Astrocyte of the cerebellum (primary cell): Measurements from ENCODE around the gene CGN.

Experiments used
- DNase-seq: peaks from one replicate; pipeline ENCODE4 v3.0.0-alpha.2; 2011; ENCODE audit warnings: low read depth
- H3K4me3 ChIP-seq: 2 replicates; pipeline ENCODE4 v1.5.1; 2011; ENCODE audit warnings: mild to moderate bottlenecking, low read depth, low read length, moderate library complexity
- in situ Hi-C: cut with HindIII; loops from 2 replicates; pipeline ENCODE4 v1.10.0; 2017; ENCODE audit warnings: low sequenced_read_pairs
- TF ChIP-seq, protein P1 (sequence below): IDR thresholded peaks from 2 replicates; pipeline ENCODE4 v1.5.1; 2012; ENCODE audit warnings: low read length, low read depth, moderate library complexity, mild to moderate bottlenecking; ENCODE audit errors: missing control alignments

Gene CGN

GRCh38 chr1:151533870-151534269, 22.7 kb downstream of the CGN start:
- H3K4me3 ChIP-seq: no peak overlapping the region
- DNase-seq: no peak
- TF ChIP-seq, protein P1, sequence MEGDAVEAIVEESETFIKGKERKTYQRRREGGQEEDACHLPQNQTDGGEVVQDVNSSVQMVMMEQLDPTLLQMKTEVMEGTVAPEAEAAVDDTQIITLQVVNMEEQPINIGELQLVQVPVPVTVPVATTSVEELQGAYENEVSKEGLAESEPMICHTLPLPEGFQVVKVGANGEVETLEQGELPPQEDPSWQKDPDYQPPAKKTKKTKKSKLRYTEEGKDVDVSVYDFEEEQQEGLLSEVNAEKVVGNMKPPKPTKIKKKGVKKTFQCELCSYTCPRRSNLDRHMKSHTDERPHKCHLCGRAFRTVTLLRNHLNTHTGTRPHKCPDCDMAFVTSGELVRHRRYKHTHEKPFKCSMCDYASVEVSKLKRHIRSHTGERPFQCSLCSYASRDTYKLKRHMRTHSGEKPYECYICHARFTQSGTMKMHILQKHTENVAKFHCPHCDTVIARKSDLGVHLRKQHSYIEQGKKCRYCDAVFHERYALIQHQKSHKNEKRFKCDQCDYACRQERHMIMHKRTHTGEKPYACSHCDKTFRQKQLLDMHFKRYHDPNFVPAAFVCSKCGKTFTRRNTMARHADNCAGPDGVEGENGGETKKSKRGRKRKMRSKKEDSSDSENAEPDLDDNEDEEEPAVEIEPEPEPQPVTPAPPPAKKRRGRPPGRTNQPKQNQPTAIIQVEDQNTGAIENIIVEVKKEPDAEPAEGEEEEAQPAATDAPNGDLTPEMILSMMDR: no peak
- in situ Hi-C loops: no loop called here

DNA sequence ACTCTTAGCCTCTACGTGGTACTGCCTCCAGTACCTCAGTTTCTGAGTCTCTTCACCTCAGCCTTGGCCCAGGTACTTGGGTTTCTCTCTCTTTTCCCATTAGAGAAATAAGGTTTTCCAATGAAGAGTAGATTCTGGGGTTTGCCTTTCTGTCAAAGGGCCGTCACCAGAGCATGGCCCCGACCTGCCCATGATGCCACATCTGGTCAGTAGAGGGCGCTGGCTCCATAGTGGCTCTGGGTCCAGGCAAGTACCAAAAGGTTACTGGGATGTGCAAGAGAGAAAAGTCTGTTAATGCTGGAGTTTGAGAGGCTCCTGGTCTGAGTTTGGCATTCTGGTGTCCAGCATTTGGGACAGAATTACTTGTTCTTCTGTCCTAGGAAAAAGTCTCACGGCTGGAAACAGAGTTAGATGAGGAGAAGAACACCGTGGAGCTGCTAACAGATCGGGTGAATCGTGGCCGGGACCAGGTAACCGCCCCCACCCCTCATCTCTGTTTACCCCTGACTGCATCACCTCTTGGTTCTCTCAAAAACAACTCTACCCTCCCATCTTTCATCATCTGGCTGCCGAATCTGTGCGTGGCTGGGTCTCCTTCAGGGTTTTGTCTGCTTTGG, 23.6 kb downstream of the CGN start:
- H3K4me3 ChIP-seq: no peak overlapping the region
- TF ChIP-seq, protein P1: peak; percentile 98
- in situ Hi-C loops: loop anchor here (5.0 kb wide), 1 partner anchor 48 kb away; no protein-coding TSS in a partner anchor
- no peak for DNase-seq

DNA sequence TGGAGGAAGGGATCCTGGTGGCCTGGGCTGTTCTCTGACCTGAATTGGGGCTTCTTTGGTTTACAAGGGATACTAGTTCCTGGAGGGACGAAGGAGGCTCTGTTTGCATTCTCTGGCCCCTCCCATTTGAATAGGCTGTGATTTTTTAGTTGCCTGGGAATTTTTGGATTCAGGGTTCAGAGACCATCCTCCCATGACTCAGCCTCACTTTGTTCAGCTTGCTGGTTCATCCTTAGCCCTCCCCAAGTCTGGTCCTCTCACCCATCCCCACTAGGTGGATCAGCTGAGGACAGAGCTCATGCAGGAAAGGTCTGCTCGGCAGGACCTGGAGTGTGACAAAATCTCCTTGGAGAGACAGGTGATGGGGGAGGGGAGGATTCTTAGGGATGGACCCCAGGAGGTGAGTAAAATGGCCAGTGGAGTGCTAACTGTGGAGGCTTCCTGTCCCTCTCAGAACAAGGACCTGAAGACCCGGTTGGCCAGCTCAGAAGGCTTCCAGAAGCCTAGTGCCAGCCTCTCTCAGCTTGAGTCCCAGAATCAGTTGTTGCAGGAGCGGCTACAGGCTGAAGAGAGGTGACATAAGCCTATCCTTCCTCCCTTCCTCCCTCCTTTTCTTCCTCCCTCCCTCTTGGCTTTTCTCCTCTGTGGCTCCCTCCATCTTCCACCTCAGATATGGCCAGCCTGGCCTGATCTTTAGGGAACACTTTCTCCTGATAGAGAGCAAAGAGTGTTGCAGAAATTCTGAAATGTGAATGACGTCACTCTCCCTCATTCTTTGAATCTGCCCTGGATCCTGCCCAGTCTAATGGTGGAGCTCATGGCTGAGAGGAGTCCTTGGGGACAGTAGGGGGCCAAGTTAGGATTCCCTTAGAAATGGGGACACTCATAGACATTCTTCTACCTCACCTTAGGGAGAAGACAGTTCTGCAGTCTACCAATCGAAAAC, 24.4 kb downstream of the CGN start:
- in situ Hi-C loops: loop anchor here (5.0 kb wide), 1 partner anchor 47 kb away; no protein-coding TSS in a partner anchor
- TF ChIP-seq, protein P1: no peak
- DNase-seq: no peak
- H3K4me3 ChIP-seq: no peak overlapping the region

DNA sequence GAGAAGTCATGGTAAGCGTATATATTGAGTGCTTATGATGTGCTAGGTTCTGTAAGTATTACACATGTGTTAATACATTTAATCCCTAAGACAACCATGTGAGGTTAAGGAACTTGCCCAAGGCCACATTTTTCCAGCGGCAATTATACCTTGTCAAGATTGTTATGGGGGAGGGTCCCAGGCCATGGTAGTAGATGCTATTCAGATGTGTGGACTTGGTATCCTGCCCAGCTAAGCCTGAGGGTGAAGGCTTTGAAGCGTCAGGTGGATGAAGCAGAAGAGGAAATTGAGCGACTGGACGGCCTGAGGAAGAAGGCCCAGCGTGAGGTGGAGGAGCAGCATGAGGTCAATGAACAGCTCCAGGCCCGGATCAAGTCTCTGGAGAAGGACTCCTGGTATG, 25.3 kb downstream of the CGN start:
- TF ChIP-seq, protein P1: no peak
- in situ Hi-C loops: loop anchor here (5.0 kb wide), 1 partner anchor 46 kb away; no protein-coding TSS in a partner anchor
- no peak for DNase-seq
- no peak overlapping the region for H3K4me3 ChIP-seq

- H3K4me3 ChIP-seq: no peak overlapping the region
- DNase-seq: peak; percentile 88
- TF ChIP-seq, protein P1: no peak
- in situ Hi-C loops: loop anchor here (5.0 kb wide), 1 partner anchor 45 kb away; no protein-coding TSS in a partner anchor
Observed at GRCh38 chr1:151537112-151537511, 25.9 kb downstream of the CGN start.

DNA sequence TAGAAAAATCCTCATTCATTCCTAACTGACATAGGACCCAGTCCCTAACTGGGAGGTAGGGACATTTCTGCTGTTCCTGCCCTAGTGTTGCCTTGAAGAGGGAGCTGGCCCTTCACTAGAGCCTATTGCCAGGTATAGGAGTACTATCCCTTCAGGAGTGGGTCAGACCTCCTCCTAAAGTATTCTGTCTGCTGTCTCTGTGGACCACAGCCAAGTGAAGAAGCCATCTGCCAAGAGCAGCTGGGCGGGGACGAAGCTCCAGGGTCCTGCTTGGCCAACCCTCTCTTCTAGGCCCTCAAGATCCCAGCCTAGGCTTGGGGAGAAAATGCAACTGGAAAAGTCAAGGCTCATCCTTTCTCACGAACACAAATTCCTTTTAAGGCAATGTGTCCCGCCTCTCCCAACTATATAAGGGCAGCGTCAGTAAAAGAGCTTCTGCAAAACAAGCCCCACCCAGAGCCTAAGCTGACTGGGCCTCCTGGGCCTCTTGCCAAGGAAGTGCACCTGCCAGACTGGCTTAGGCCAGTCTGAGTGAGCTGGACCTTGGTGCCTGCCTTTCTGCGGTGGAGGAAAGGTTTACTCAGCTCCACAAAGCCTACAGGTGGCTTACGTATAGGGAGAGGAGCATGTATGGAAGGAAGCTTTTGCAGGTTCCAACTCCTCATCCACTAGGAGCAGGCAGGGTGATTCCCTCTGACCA, 28.3 kb downstream of the CGN start:
- peak overlapping the region; percentile 81 for H3K4me3 ChIP-seq
- in situ Hi-C loops: loop anchor here (5.0 kb wide), 1 partner anchor 43 kb away; no protein-coding TSS in a partner anchor
- TF ChIP-seq, protein P1: no peak
- no peak for DNase-seq
